K562 (cell line): ENCODE data around the gene BRPF1. TPM values are rescaled to one million over a fixed set of nuclear protein-coding genes. Genes with fewer than 3 reads are reported as not detected.

Experiments used
- CCAR2 ChIP-seq: fragments of 200-400 bp; formaldehyde crosslinking; IDR thresholded peaks from 2 replicates; pipeline ENCODE4 v1.6.1; 2017; ENCODE audit warnings: mild to moderate bottlenecking, low read depth, low read length
- HIVEP1 ChIP-seq: fragments of 250-450 bp; sonication (Bioruptor Pico); IDR thresholded peaks from 2 replicates; pipeline ENCODE4 v1.4.0; 2020; ENCODE audit warnings: mild to moderate bottlenecking
- MCM3 ChIP-seq: fragments of 450-650 bp; IDR thresholded peaks from 2 replicates; pipeline ENCODE4 v1.6.1; 2016
- MXD1 ChIP-seq: fragments of 250-450 bp; sonication (Bioruptor Pico); IDR thresholded peaks from 2 replicates; pipeline ENCODE4 v1.8.0; 2021; ENCODE audit warnings: borderline replicate concordance, mild to moderate bottlenecking, moderate library complexity; ENCODE audit not compliant: poor library complexity, severe bottlenecking
- NUFIP1 ChIP-seq: fragments of 450-650 bp; IDR thresholded peaks from 2 replicates; pipeline ENCODE4 v1.6.1; 2018; ENCODE audit not compliant: partially characterized antibody
- PCBP2 ChIP-seq: fragments of 200-400 bp; formaldehyde crosslinking; IDR thresholded peaks from 2 replicates; pipeline ENCODE4 v1.6.1; 2018; ENCODE audit warnings: low read length, low read depth, mild to moderate bottlenecking, moderate library complexity; ENCODE audit not compliant: poor library complexity, severe bottlenecking
- PHB2 ChIP-seq: fragments of 450-650 bp; IDR thresholded peaks from 2 replicates; pipeline ENCODE4 v1.6.1; 2017; ENCODE audit warnings: low read depth
- POLR2AphosphoS5 ChIP-seq: IDR thresholded peaks from 2 replicates; pipeline ENCODE4 v1.6.1; 2011; ENCODE audit warnings: mild to moderate bottlenecking, low read depth, low read length, moderate library complexity; ENCODE audit not compliant: control insufficient read depth, insufficient read depth
- RUNX1 ChIP-seq: sonication (generic); IDR thresholded peaks from 2 replicates; pipeline ENCODE4 v1.6.1; 2016; ENCODE audit warnings: antibody characterized with exemption, low read depth
- SIN3A ChIP-seq, 2 experiments: fragments of 150-350 bp in 1 of 2; IDR thresholded peaks; 2 replicates each; pipeline ENCODE4 v1.6.1; 2011 to 2016; ENCODE audit warnings: borderline replicate concordance in 2 of 2, low read depth in 2 of 2, low read length in 2 of 2, mild to moderate bottlenecking in 2 of 2, moderate library complexity in 2 of 2; ENCODE audit not compliant: control insufficient read depth in 1 of 2
- TAF1 ChIP-seq: IDR thresholded peaks from 2 replicates; pipeline ENCODE4 v1.6.1; 2011; ENCODE audit warnings: mild to moderate bottlenecking, low read length, moderate library complexity; ENCODE audit not compliant: insufficient read depth, control insufficient read depth, severe bottlenecking; ENCODE audit errors: extremely low read depth
- TAF7 ChIP-seq: fragments of 450-650 bp; IDR thresholded peaks from 2 replicates; pipeline ENCODE4 v1.6.1; 2016; ENCODE audit warnings: missing genetic modification characterization, missing compliant biosample characterization
- TBL1XR1 ChIP-seq, 2 experiments: IDR thresholded peaks; 2 replicates each; pipeline ENCODE4 v1.6.1; 2012; ENCODE audit warnings: improper control_type of control experiment in 2 of 2, low read length in 2 of 2, mild to moderate bottlenecking in 1 of 2
- ZBTB2 ChIP-seq: fragments of 450-650 bp; IDR thresholded peaks from 2 replicates; pipeline ENCODE4 v1.6.1; 2016; ENCODE audit warnings: antibody characterized with exemption
- ZC3H11A ChIP-seq: IDR thresholded peaks from 2 replicates; pipeline ENCODE4 v1.6.1; 2012; ENCODE audit warnings: low read depth, low read length, improper control_type of control experiment
- ZKSCAN1 ChIP-seq: fragments of 150-350 bp; IDR thresholded peaks from 2 replicates; pipeline ENCODE4 v1.6.1; 2016; ENCODE audit warnings: low read depth, low read length
- ZNF311 ChIP-seq: fragments of 250-450 bp; sonication (Bioruptor Pico); IDR thresholded peaks from 2 replicates; pipeline ENCODE4 v1.4.0; 2020; ENCODE audit warnings: mild to moderate bottlenecking, moderate library complexity
- ZNF785 ChIP-seq: fragments of 250-450 bp; sonication (Bioruptor Pico); IDR thresholded peaks from 2 replicates; pipeline ENCODE4 v1.4.0; 2020; ENCODE audit warnings: mild to moderate bottlenecking
- polyA plus RNA-seq, 8 experiments: library from polyadenylated mRNA; depleted of rRNA in 4 of 8; stranded (reverse) in 5 of 8; unstranded in 3 of 8; fragments of >200 nt; fragmentation: Nextera tagmentation in 2 of 8; fragmentation: Illumina TruSeq in 1 of 8; extraction: Ambion mirVana in 2 of 8; extraction: Trizol in 1 of 8; gene quantifications; 2 replicates each; pipeline versions ENCODE4 v1.2.1 to v1.2.3, GENCODE V29; 2011 to 2014; ENCODE audit warnings: inconsistent platforms in 1 of 8, missing spikeins in 1 of 8
- total RNA-seq, 7 experiments: library from RNA; depleted of rRNA in 6 of 7; stranded (reverse); fragments of >200 nt in 6 of 7; fragmentation: Illumina TruSeq in 2 of 7; extraction: Trizol in 2 of 7; gene quantifications; 2 replicates each; pipeline versions ENCODE4 v1.2.1 to v1.2.3, GENCODE V29; 2011 to 2021; ENCODE audit warnings: low replicate concordance in 1 of 7
- TF ChIP-seq, protein P1 (sequence below): fragments of 450-650 bp; IDR thresholded peaks from 2 replicates; pipeline ENCODE4 v1.6.1; 2016; ENCODE audit warnings: low read depth, mild to moderate bottlenecking, moderate library complexity
- TF ChIP-seq, protein P2 (sequence below): sonication (generic); formaldehyde crosslinking; IDR thresholded peaks from 2 replicates; pipeline ENCODE4 v1.8.1; 2023; ENCODE audit warnings: missing genetic modification reagents, mild to moderate bottlenecking, borderline replicate concordance
- TF ChIP-seq, protein P3 (sequence below): sonication (generic); formaldehyde crosslinking; IDR thresholded peaks from 2 replicates; pipeline ENCODE4 v1.8.0; 2022; ENCODE audit warnings: mild to moderate bottlenecking, missing genetic modification reagents

BRPF1 gene
- total and polyA plus RNA-seq, 9 of the 15 experiments (the other 6 are each of a cell fraction or from before 2014, with no cell fraction given) = 1.1 to 40.2 (median 23.5) TPM

DNA sequence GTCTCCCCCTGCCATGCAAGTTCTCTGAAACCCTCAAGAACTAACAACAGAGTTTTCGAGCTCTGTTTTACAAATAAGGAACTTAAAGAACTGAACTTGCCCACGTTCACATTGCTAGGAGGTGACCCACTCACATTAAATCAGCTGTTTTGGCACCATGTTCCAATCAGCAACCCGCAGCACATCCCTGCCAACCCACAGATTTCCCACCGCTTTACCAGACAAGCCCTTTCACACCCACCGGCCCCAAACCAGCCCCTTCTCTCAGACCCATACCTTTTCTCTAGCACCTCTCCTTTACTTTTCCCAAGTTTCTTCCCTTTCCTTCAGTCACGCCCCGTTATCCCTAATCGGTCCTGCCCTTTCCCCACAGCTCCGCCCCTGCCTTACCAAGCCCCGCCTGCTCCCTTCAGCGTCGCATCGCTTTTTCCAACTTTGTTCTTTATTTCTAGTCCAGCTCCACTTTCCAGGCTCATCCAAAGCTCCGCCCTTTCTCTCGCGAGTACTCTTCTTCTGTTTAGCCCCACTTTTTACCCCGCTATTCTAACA is 804 bp upstream of the BRPF1 start (continued):
- TF ChIP-seq MXD1 (CRISPR knock-in tag) (no peak), PCBP2 (no peak), ZC3H11A (no peak), PHB2 (0 out of 2 replicates have a peak, but pooled peaks have one; percentile 26), HIVEP1 (no peak), TAF1 (no peak), MCM3 (no peak), ZBTB2 (0 out of 2 replicates have a peak, but pooled peaks have one; percentile 16), ZKSCAN1 (no peak), POLR2AphosphoS5 (no peak), RUNX1 (no peak), TBL1XR1 (IDR thresholded peaks at IDR 0.05; ENCODE audit: low read length in 2 of 2) (no peak), TAF7 (tag) (no peak), ZNF311 (CRISPR knock-in tag) (no peak), ZNF785 (CRISPR knock-in tag) (no peak), NUFIP1 (no peak), CCAR2 (no peak), SIN3A (IDR thresholded peaks at IDR 0.05; ENCODE audit: borderline replicate concordance in 2 of 2, control insufficient read depth in 1 of 2, low read depth in 2 of 2, low read length in 2 of 2) (no peak)
- TF ChIP-seq, protein P1, sequence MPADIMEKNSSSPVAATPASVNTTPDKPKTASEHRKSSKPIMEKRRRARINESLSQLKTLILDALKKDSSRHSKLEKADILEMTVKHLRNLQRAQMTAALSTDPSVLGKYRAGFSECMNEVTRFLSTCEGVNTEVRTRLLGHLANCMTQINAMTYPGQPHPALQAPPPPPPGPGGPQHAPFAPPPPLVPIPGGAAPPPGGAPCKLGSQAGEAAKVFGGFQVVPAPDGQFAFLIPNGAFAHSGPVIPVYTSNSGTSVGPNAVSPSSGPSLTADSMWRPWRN = no peak
- TF ChIP-seq, protein P2, sequence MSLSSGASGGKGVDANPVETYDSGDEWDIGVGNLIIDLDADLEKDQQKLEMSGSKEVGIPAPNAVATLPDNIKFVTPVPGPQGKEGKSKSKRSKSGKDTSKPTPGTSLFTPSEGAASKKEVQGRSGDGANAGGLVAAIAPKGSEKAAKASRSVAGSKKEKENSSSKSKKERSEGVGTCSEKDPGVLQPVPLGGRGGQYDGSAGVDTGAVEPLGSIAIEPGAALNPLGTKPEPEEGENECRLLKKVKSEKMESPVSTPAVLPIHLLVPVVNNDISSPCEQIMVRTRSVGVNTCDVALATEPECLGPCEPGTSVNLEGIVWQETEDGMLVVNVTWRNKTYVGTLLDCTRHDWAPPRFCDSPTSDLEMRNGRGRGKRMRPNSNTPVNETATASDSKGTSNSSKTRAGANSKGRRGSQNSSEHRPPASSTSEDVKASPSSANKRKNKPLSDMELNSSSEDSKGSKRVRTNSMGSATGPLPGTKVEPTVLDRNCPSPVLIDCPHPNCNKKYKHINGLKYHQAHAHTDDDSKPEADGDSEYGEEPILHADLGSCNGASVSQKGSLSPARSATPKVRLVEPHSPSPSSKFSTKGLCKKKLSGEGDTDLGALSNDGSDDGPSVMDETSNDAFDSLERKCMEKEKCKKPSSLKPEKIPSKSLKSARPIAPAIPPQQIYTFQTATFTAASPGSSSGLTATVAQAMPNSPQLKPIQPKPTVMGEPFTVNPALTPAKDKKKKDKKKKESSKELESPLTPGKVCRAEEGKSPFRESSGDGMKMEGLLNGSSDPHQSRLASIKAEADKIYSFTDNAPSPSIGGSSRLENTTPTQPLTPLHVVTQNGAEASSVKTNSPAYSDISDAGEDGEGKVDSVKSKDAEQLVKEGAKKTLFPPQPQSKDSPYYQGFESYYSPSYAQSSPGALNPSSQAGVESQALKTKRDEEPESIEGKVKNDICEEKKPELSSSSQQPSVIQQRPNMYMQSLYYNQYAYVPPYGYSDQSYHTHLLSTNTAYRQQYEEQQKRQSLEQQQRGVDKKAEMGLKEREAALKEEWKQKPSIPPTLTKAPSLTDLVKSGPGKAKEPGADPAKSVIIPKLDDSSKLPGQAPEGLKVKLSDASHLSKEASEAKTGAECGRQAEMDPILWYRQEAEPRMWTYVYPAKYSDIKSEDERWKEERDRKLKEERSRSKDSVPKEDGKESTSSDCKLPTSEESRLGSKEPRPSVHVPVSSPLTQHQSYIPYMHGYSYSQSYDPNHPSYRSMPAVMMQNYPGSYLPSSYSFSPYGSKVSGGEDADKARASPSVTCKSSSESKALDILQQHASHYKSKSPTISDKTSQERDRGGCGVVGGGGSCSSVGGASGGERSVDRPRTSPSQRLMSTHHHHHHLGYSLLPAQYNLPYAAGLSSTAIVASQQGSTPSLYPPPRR (CRISPR knock-in tag) = no peak
- TF ChIP-seq, protein P3, sequence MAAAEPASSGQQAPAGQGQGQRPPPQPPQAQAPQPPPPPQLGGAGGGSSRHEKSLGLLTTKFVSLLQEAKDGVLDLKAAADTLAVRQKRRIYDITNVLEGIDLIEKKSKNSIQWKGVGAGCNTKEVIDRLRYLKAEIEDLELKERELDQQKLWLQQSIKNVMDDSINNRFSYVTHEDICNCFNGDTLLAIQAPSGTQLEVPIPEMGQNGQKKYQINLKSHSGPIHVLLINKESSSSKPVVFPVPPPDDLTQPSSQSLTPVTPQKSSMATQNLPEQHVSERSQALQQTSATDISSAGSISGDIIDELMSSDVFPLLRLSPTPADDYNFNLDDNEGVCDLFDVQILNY (CRISPR knock-in tag) = no peak
